Heart left ventricle (tissue), 16 donors: ENCODE results near the gene ANAPC5. TPM values are rescaled to one million over a fixed set of nuclear protein-coding genes. Genes with fewer than 3 reads are reported as not detected.
"Not testable (repeated sequence)": the region's sequence is repeated elsewhere in the genome, so short reads cannot be mapped to it uniquely, and the experiment has no call there.

Experiments used
- ATAC-seq, 4 donors: fragments of 200-7000 bp; cut with Tn5 transposase; one replicate each; pipeline ENCODE4 v1.9.1; 2020 to 2022; ENCODE audit warnings: moderate library complexity in 4 of 4, mild to moderate bottlenecking in 3 of 4, moderate number of reproducible peaks in 1 of 4
- DNase-seq, 5 donors: peaks; one replicate each; pipeline ENCODE4 v3.0.0-alpha.2; 2020
- H3K27ac ChIP-seq, 12 donors: fragments of 200-600 bp; sonication (generic) in 4 of 12; one replicate each; pipeline versions ENCODE4 v1.5.0 to v1.8.0; 2016 to 2022; ENCODE audit warnings: mild to moderate bottlenecking in 2 of 12
- H3K27me3 ChIP-seq, 9 donors: fragments of 200-600 bp; sonication (generic) in 2 of 9; one replicate each; pipeline versions ENCODE4 v1.5.1 to v1.8.0; 2016 to 2022; ENCODE audit warnings: mild to moderate bottlenecking in 3 of 9
- H3K36me3 ChIP-seq, 9 donors: fragments of 200-600 bp; sonication (generic) in 2 of 9; one replicate each; pipeline versions ENCODE4 v1.5.0 to v1.8.0; 2018 to 2022; ENCODE audit warnings: mild to moderate bottlenecking in 2 of 9
- H3K4me1 ChIP-seq, 12 donors: fragments of 200-600 bp; sonication (generic) in 4 of 12; one replicate each; pipeline versions ENCODE4 v1.5.0 to v1.8.0; 2016 to 2022; ENCODE audit warnings: mild to moderate bottlenecking in 3 of 12
- H3K4me3 ChIP-seq, 12 donors: fragments of 200-600 bp; sonication (generic) in 4 of 12; one replicate each; pipeline versions ENCODE4 v1.5.0 to v1.8.0; 2017 to 2022; ENCODE audit warnings: mild to moderate bottlenecking in 9 of 12, moderate library complexity in 4 of 12
- H3K9me3 ChIP-seq, 12 donors: fragments of 200-600 bp; sonication (generic) in 4 of 12; one replicate each; pipeline versions ENCODE4 v1.5.0 to v1.8.0; 2016 to 2022; ENCODE audit warnings: mild to moderate bottlenecking in 1 of 12
- CTCF ChIP-seq, 12 donors: fragments of 200-600 bp; sonication (generic) in 4 of 12; IDR thresholded peaks; one replicate each; pipeline versions ENCODE4 v1.5.0 to v1.8.0; 2018 to 2022; ENCODE audit warnings: antibody characterized with exemption in 12 of 12, mild to moderate bottlenecking in 5 of 12
- POLR2A ChIP-seq, 2 donors: fragments of 450-650 bp; IDR thresholded peaks; one replicate each; pipeline ENCODE4 v1.6.1; 2017; ENCODE audit warnings: antibody characterized with exemption in 2 of 2, mild to moderate bottlenecking in 2 of 2, moderate library complexity in 2 of 2
- WGBS, 4 donors: extraction: QIAGEN DNeasy Blood & Tissue Kit in 2 of 4; methylation state at CpG; one replicate each; pipeline versions ENCODE4 v1.1.5 to v1.1.7; 2013 to 2018; 5-methylcytosine and 5-hydroxymethylcytosine counted together
- intact Hi-C, 10 donors: fragments of 100-400 bp; cut with DNase I; formaldehyde crosslinking; loops; one replicate each; pipeline versions ENCODE4 v1.11.1 to v1.14.2; 2022
- polyA plus RNA-seq, 2 donors: library from polyadenylated mRNA; stranded (reverse); fragments of 200-250 nt; gene quantifications; one replicate each; pipeline ENCODE4 v1.2.3, GENCODE V29; 2013
- total RNA-seq, 9 donors: library from RNA; depleted of rRNA in 2 of 9; stranded (reverse); fragments of >200 nt in 2 of 9; fragmentation: NEBNext Ultra II Directional in 3 of 9; extraction: Animal tissue kit (Norgen Biotek cat#: 25700) in 3 of 9; gene quantifications; one replicate each; pipeline versions ENCODE4 v1.1.0 to v1.2.4, GENCODE V29; 2016 to 2023
- donor health status: ischemic (EF 13 %, LVEDD 7.1; RV severe dilation, severe dysfunction).
- donor health status: healthy with polysubstance abuse.
- donor health status: DM: no; HTN: yes; CAD: no.
- donor health status: DM: no; HTN: no; CAD: no.
- donor health status: ischemic (EF 25% LVEDD 6.9; RV normal size, moderate dysfunction).
- donor health status: ischemic (EF 25% LVEDD 5.7; RV mildly dilated, moderate dysfunction).
- donor health status: healthy.
- donor health status: DM: yes; HTN: yes; CAD: no.
- donor health status: ischemic (EF 35%, LVEDD 5.7; RV mildly dilated, moderate dysfunction).
- donor health status: nonischemic (EF 11% LVEDD 7.7; RV severe dilation, severe dysfunction).
- donor health status: DM: yes; HTN: yes; CAD: no.
- donor health status: PGD.
- donor health status: ischemic (EF 29% LVEDD 5.4; RV normal size, mild dysfunction).
- donor health status: nonischemic (EF 23%, LVEDD 6.1; RV moderate dilation, normal function).

Gene ANAPC5
- total and polyA plus RNA-seq, 11 donors = 55.0 to 81.7 (median 59.1) TPM

- Histone ChIP-seq H3K4me3 (no peak overlapping the region), H3K27ac (peak overlapping the region in 8 of 12 donors; percentile 1 to 42 (median 19)), H3K4me1 (peaks cover 6 to 59% (median 25%) of the 10 kb centered on the region in 12 donors), H3K9me3 (no peaks in the 10 kb centered on the region), H3K36me3 (peaks cover 0 to 7% (median 0%) of the 10 kb centered on the region in 9 donors), H3K27me3 (no peaks in the 10 kb centered on the region)
- intact Hi-C loops = no loop called here
- ATAC-seq = peak in 1 of 4 donors; percentile 16
- no peak for DNase-seq
- no peak for TF ChIP-seq CTCF (IDR thresholded peaks at IDR 0.05)
- no peak for TF ChIP-seq POLR2A (IDR thresholded peaks at IDR 0.05)
- 55 to 67% (median 61%) methylated on average over 10 of the region's 10 CpGs for WGBS, 4 donors
Measured at GRCh38 chr12:121282072-121282742, 70.0 kb downstream of the ANAPC5 start.

DNA sequence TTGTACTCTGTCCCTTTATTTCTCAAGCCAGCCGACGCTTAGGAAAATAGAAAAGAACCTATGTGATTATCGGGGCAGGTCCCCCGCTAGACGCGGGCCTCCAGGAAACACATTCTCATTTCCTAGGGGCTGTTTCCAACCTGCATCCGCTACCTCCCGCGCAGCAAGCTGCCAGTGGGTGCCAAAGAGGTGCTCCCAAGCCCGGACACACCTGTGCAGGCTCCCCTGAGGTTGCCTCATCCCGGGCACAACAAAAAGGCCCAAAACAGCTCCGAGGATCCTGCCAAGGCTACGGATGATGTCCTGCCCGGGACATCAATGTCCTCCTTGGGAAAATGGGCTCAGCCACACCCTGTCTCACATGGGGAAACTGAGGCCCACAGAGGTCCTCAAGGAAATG lies 71.1 kb downstream of the ANAPC5 start:
- DNase-seq, intact Hi-C loops, H3K4me3 ChIP-seq, H3K36me3 ChIP-seq, H3K9me3 ChIP-seq, ATAC-seq, H3K27ac ChIP-seq, H3K27me3 ChIP-seq: not testable (repeated sequence)
- WGBS, 4 donors = 77 to 89% (median 81%) methylated on average over 14 of the region's 14 CpGs
- peaks cover 6 to 58% (median 25%) of the 10 kb centered on the region in 12 donors for H3K4me1 ChIP-seq

- ATAC-seq, H3K4me3 ChIP-seq, DNase-seq, H3K27ac ChIP-seq, H3K9me3 ChIP-seq, H3K27me3 ChIP-seq, intact Hi-C loops: not testable (repeated sequence)
- peaks cover 6 to 58% (median 25%) of the 10 kb centered on the region in 12 donors for H3K4me1 ChIP-seq
- 89 to 94% (median 91%) methylated on average over 10 to 11 of the region's 11 CpGs for WGBS, 4 donors
- peaks cover 0 to 15% (median 0%) of the 10 kb centered on the region in 9 donors for H3K36me3 ChIP-seq
Measured at GRCh38 chr12:121280531-121280930, 71.7 kb downstream of the ANAPC5 start.

DNA sequence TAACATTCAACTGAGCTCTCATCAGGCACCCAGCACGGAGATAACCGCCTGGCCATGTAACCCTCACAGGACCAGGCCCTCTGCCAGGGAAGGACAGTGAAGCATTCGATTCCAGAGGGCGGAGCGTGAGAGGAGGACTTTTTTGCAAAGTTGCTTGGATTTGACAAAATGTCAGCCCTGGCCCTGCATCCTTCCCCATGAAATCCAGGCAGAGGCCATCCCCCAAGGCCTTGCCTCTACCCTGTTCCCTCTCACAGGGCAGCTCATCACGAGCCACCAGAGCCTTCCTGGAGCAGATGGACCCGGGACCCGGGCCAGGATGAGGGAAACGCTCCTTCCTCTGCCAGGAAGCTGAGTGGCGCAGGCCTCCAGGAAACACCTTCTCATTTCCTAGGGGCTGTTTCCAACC lies 72.7 kb downstream of the ANAPC5 start:
- Histone ChIP-seq H3K4me3 (no peak overlapping the region), H3K27me3 (no peaks in the 10 kb centered on the region), H3K27ac (peak overlapping the region; percentile 1 to 80 (median 51)), H3K36me3 (peaks cover 0 to 20% (median 0%) of the 10 kb centered on the region in 9 donors), H3K9me3 (no peaks in the 10 kb centered on the region), H3K4me1 (peaks cover 6 to 50% (median 23%) of the 10 kb centered on the region in 12 donors)
- intact Hi-C loops = no loop called here
- ATAC-seq (peak; percentile 48 to 81 (median 70)), DNase-seq (peak; percentile 53 to 78 (median 56))
- WGBS, 4 donors = 8 to 39% (median 25%) methylated on average over 5 to 10 of the region's 10 CpGs
- no peak for TF ChIP-seq CTCF (IDR thresholded peaks at IDR 0.05)
- TF ChIP-seq POLR2A (IDR thresholded peaks at IDR 0.05) = no peak

DNA sequence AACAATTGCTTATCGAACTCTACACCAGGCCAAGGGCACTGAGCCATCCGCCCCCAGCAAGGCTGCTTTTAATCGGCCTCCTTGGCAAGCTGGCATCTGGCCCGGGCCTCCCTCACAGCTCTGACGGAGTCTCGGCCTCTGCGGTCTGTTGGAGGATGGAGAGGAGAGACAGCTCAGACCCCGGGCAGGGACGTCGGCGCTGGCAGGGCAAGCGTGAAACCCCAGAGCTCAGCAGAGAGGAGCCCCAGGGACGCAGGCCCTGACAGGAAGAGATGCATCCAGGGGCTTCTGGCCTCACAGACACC lies 73.2 kb downstream of the ANAPC5 start:
- no peaks in the 10 kb centered on the region for H3K9me3 ChIP-seq
- no peak for TF ChIP-seq POLR2A (IDR thresholded peaks at IDR 0.05)
- TF ChIP-seq CTCF (IDR thresholded peaks at IDR 0.05) = no peak
- H3K27ac ChIP-seq = peak overlapping the region; percentile 1 to 80 (median 51)
- H3K27me3 ChIP-seq = no peaks in the 10 kb centered on the region
- ATAC-seq (peak; percentile 21 to 64 (median 39)), DNase-seq (peak in 3 of 5 donors; percentile 61 to 82 (median 71))
- WGBS, 4 donors = 34 to 56% (median 43%) methylated on average over 11 to 13 of the region's 13 CpGs
- no peak overlapping the region for H3K4me3 ChIP-seq
- peaks cover 0 to 22% (median 5%) of the 10 kb centered on the region in 9 donors for H3K36me3 ChIP-seq
- peaks cover 6 to 49% (median 22%) of the 10 kb centered on the region in 12 donors for H3K4me1 ChIP-seq
- intact Hi-C loops = no loop called here
